Psoas muscle (tissue), 8 donors: ENCODE results near the gene DAZAP2. TPM values are rescaled to one million over a fixed set of nuclear protein-coding genes. Genes with fewer than 3 reads are reported as not detected.
"Not testable (repeated sequence)": the region's sequence is repeated elsewhere in the genome, so short reads cannot be mapped to it uniquely, and the experiment has no call there.

Source experiments
- ATAC-seq, 4 donors: fragments of 200-7000 bp; cut with Tn5 transposase; one replicate each; pipeline ENCODE4 v1.9.1; 2020; ENCODE audit warnings: moderate library complexity in 3 of 4, mild to moderate bottlenecking in 2 of 4
- DNase-seq, 2 donors: peaks; one replicate each; pipeline ENCODE4 v3.0.0-alpha.2; 2020
- H3K27ac ChIP-seq: fragments of 200-600 bp; one replicate; pipeline ENCODE4 v1.8.0; 2022
- H3K27me3 ChIP-seq, 3 donors: fragments of 200-600 bp in 1 of 3; one replicate each; pipeline versions ENCODE4 v1.6.1 to v1.8.0; 2013 to 2022; ENCODE audit warnings: low read length in 2 of 3, mild to moderate bottlenecking in 2 of 3, moderate library complexity in 1 of 3; ENCODE audit not compliant: insufficient read depth in 3 of 3
- H3K36me3 ChIP-seq, 2 donors: fragments of 200-600 bp in 1 of 2; one replicate each; pipeline versions ENCODE4 v1.6.1 to v1.8.0; 2013 to 2022; ENCODE audit warnings: low read depth in 1 of 2, mild to moderate bottlenecking in 1 of 2, moderate library complexity in 1 of 2; ENCODE audit not compliant: insufficient read depth in 1 of 2
- H3K4me1 ChIP-seq: fragments of 200-600 bp; one replicate; pipeline ENCODE4 v1.8.0; 2022
- H3K4me3 ChIP-seq: fragments of 200-600 bp; one replicate; pipeline ENCODE4 v1.8.0; 2022; ENCODE audit warnings: mild to moderate bottlenecking
- H3K9me3 ChIP-seq: fragments of 200-600 bp; one replicate; pipeline ENCODE4 v1.8.0; 2022
- CTCF ChIP-seq: fragments of 200-600 bp; IDR thresholded peaks from one replicate; pipeline ENCODE4 v1.8.0; 2022; ENCODE audit warnings: antibody characterized with exemption
- WGBS, 3 donors: extraction: QIAGEN DNeasy Blood & Tissue Kit; methylation state at CpG; one replicate each; pipeline versions ENCODE4 v1.1.6 to v1.1.7; 2013; 5-methylcytosine and 5-hydroxymethylcytosine counted together
- intact Hi-C, 2 donors: fragments of 100-400 bp; cut with DNase I; formaldehyde crosslinking; loops; one replicate each; pipeline versions ENCODE4 v1.11.0 to v1.14.2; 2022
- polyA plus RNA-seq, 3 donors: library from polyadenylated mRNA; stranded (reverse); fragments of 200-250 nt; gene quantifications; one replicate each; pipeline ENCODE4 v1.2.3, GENCODE V29; 2013
- total RNA-seq, 4 donors: library from RNA; stranded (reverse); fragmentation: NEBNext Ultra II Directional in 2 of 4; extraction: Animal tissue kit (Norgen Biotek cat#: 25700) in 2 of 4; gene quantifications; one replicate each; pipeline versions ENCODE4 v1.2.1 to v1.2.4, GENCODE V29; 2021 to 2023
- donor health status: healthy with polysubstance abuse.
- donor health status: DM: no; HTN: no; CAD: no; lungs with moderate emphysema.
- donor health status: Bipolar disorder and iron deficiency.
- donor health status: healthy.
- donor health status: DM: yes; HTN: yes; CAD: no.
- donor health status: DM: no; HTN: no; CAD: no.
- donor health status: DM: no; HTN: no; CAD: no.
- donor health status: DM: yes; HTN: yes; CAD: no.

DAZAP2 gene
- total and polyA plus RNA-seq, 7 donors = 62.4 to 217 (median 149) TPM

GRCh38 chr12:51224625-51225024, 14.0 kb upstream of the DAZAP2 start:
- intact Hi-C loops = no loop called here
- H3K36me3 ChIP-seq = peaks cover 0 to 14% of the 10 kb centered on the region in 2 donors
- DNase-seq (no peak), ATAC-seq (no peak)
- H3K9me3 ChIP-seq = no peaks in the 10 kb centered on the region
- H3K4me3 ChIP-seq = no peak overlapping the region
- H3K27me3 ChIP-seq = no peaks in the 10 kb centered on the region
- TF ChIP-seq CTCF = no peak
- H3K4me1 ChIP-seq = peaks cover 1% of the 10 kb centered on the region
- H3K27ac ChIP-seq = no peak overlapping the region
- 80 to 89% (median 85%) methylated on average over 3 of the region's 3 CpGs for WGBS, 3 donors

- Histone ChIP-seq H3K4me1 (no peaks in the 10 kb centered on the region), H3K27me3 (no peaks in the 10 kb centered on the region), H3K4me3 (no peak overlapping the region), H3K9me3 (no peaks in the 10 kb centered on the region), H3K27ac (no peak overlapping the region), H3K36me3 (peaks cover 0 to 14% of the 10 kb centered on the region in 2 donors)
- TF ChIP-seq CTCF = no peak
- no peak for ATAC-seq
- WGBS, 3 donors = 90 to 98% (median 92%) methylated on average over 4 of the region's 4 CpGs
- no peak for DNase-seq
- intact Hi-C loops = no loop called here
Observed at GRCh38 chr12:51225234-51225633, 13.4 kb upstream of the DAZAP2 start.

- H3K36me3 ChIP-seq = peaks cover 0 to 14% of the 10 kb centered on the region in 2 donors
- TF ChIP-seq CTCF = no peak
- WGBS, 3 donors = 85 to 94% (median 94%) methylated on average over 2 of the region's 2 CpGs
- H3K4me1 ChIP-seq = no peaks in the 10 kb centered on the region
- intact Hi-C loops = no loop called here
- DNase-seq (no peak), ATAC-seq (no peak)
- H3K27ac ChIP-seq = no peak overlapping the region
- H3K27me3 ChIP-seq = no peaks in the 10 kb centered on the region
- H3K9me3 ChIP-seq = no peaks in the 10 kb centered on the region
- H3K4me3 ChIP-seq = no peak overlapping the region
Observed at GRCh38 chr12:51225771-51226170, 12.9 kb upstream of the DAZAP2 start.

GRCh38 chr12:51227112-51227511, 11.5 kb upstream of the DAZAP2 start:
- intact Hi-C loops, H3K4me1 ChIP-seq, ATAC-seq, H3K27me3 ChIP-seq, DNase-seq, H3K4me3 ChIP-seq, H3K9me3 ChIP-seq, H3K27ac ChIP-seq: not testable (repeated sequence)
- WGBS, 3 donors = 85 to 91% (median 89%) methylated on average over 5 of the region's 5 CpGs
- peaks cover 0 to 14% of the 10 kb centered on the region in 2 donors for H3K36me3 ChIP-seq

GRCh38 chr12:51227962-51228361, 10.7 kb upstream of the DAZAP2 start:
- Histone ChIP-seq H3K27ac (no peak overlapping the region), H3K4me3 (no peak overlapping the region), H3K36me3 (peaks cover 0 to 14% of the 10 kb centered on the region in 2 donors), H3K27me3 (no peaks in the 10 kb centered on the region), H3K4me1 (no peaks in the 10 kb centered on the region), H3K9me3 (no peaks in the 10 kb centered on the region)
- DNase-seq = no peak
- no peak for ATAC-seq
- no peak for TF ChIP-seq CTCF
- 89 to 96% (median 89%) methylated on average over 1 of the region's 1 CpG for WGBS, 3 donors
- intact Hi-C loops = no loop called here
